IPS-18a (cell line): Measurements from ENCODE around the gene BRI3.

Source experiments
- H3K27ac ChIP-seq: one replicate; pipeline ENCODE4 v1.5.1; 2013; ENCODE audit warnings: low read length
- H3K27me3 ChIP-seq: one replicate; pipeline ENCODE4 v1.6.1; 2013; ENCODE audit warnings: mild to moderate bottlenecking, low read length; ENCODE audit not compliant: control insufficient read depth, insufficient read depth
- H3K36me3 ChIP-seq: one replicate; pipeline ENCODE4 v1.6.1; 2013; ENCODE audit warnings: low read depth, low read length; ENCODE audit not compliant: control insufficient read depth
- H3K4me1 ChIP-seq: one replicate; pipeline ENCODE4 v1.6.1; 2013; ENCODE audit warnings: low read depth, low read length; ENCODE audit not compliant: control insufficient read depth
- H3K4me3 ChIP-seq: one replicate; pipeline ENCODE4 v1.5.1; 2013; ENCODE audit warnings: low read length
- H3K9ac ChIP-seq: one replicate; pipeline ENCODE4 v1.6.1; 2013; ENCODE audit warnings: mild to moderate bottlenecking, low read length, moderate library complexity
- H3K9me3 ChIP-seq: one replicate; pipeline ENCODE4 v1.6.1; 2013; ENCODE audit warnings: low read depth, low read length; ENCODE audit not compliant: control insufficient read depth

BRI3 gene

GRCh38 chr7:98282703-98283102 lies 1.2 kb downstream of the BRI3 start:
- Histone ChIP-seq H3K4me1 (peaks cover 13% of the 10 kb centered on the region), H3K4me3 (peak overlapping the region; percentile 69), H3K36me3 (no peaks in the 10 kb centered on the region), H3K27ac (no peak overlapping the region), H3K9me3 (no peaks in the 10 kb centered on the region), H3K27me3 (peaks cover 8% of the 10 kb centered on the region), H3K9ac (peak overlapping the region; percentile 71)

GRCh38 chr7:98283127-98283886 lies 1.8 kb downstream of the BRI3 start:
- Histone ChIP-seq H3K36me3 (no peaks in the 10 kb centered on the region), H3K9ac (no peak overlapping the region), H3K4me1 (peaks cover 13% of the 10 kb centered on the region), H3K9me3 (no peaks in the 10 kb centered on the region), H3K27ac (no peak overlapping the region), H3K27me3 (peaks cover 8% of the 10 kb centered on the region), H3K4me3 (peak overlapping the region; percentile 69)

DNA sequence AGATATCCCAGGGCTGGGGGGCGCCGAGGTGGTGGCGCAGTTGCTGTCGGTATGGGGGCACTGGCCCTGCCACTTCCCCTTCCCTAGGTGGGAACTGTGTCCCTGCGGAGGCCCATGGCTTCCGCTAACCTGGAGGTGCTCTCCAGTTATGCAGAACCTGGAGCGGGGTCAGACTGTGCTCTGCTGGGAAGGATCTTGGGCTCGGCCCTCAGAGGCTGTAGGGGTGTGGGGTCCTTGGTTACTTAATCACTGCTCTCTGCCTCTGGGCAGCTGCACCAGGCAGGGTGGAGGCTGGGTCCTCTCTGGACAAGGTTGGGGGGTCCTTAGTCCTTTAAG lies 2.4 kb downstream of the BRI3 start:
- H3K4me3 ChIP-seq: no peak overlapping the region
- H3K4me1 ChIP-seq: peaks cover 13% of the 10 kb centered on the region

GRCh38 chr7:98284335-98285036 lies 3.0 kb downstream of the BRI3 start:
- no peak overlapping the region for H3K4me3 ChIP-seq

More for the DNA sequence above, 2.4 kb downstream of the BRI3 start:
- Histone ChIP-seq H3K27ac (no peak overlapping the region), H3K9ac (no peak overlapping the region), H3K27me3 (peaks cover 8% of the 10 kb centered on the region), H3K9me3 (no peaks in the 10 kb centered on the region), H3K36me3 (no peaks in the 10 kb centered on the region)

GRCh38 chr7:98285157-98286092 lies 3.9 kb downstream of the BRI3 start:
- H3K9ac ChIP-seq: no peak overlapping the region
- H3K9me3 ChIP-seq: no peaks in the 10 kb centered on the region
- H3K4me3 ChIP-seq: no peak overlapping the region
- no peak overlapping the region for H3K27ac ChIP-seq
- no peaks in the 10 kb centered on the region for H3K36me3 ChIP-seq
- H3K27me3 ChIP-seq: peaks cover 8% of the 10 kb centered on the region
- H3K4me1 ChIP-seq: peaks cover 13% of the 10 kb centered on the region

More at GRCh38 chr7:98284335-98285036, 3.0 kb downstream of the BRI3 start:
- Histone ChIP-seq H3K27ac (no peak overlapping the region), H3K27me3 (peaks cover 8% of the 10 kb centered on the region), H3K9ac (no peak overlapping the region), H3K36me3 (no peaks in the 10 kb centered on the region), H3K9me3 (no peaks in the 10 kb centered on the region), H3K4me1 (peaks cover 13% of the 10 kb centered on the region)

GRCh38 chr7:98286093-98286539 lies 4.6 kb downstream of the BRI3 start:
- no peaks in the 10 kb centered on the region for H3K36me3 ChIP-seq
- no peak overlapping the region for H3K27ac ChIP-seq
- no peaks in the 10 kb centered on the region for H3K9me3 ChIP-seq
- H3K4me3 ChIP-seq: no peak overlapping the region
- H3K9ac ChIP-seq: no peak overlapping the region
- peaks cover 8% of the 10 kb centered on the region for H3K27me3 ChIP-seq
- peaks cover 16% of the 10 kb centered on the region for H3K4me1 ChIP-seq

GRCh38 chr7:98286701-98287485 lies 5.4 kb downstream of the BRI3 start:
- H3K36me3 ChIP-seq: peaks cover 1% of the 10 kb centered on the region
- H3K27me3 ChIP-seq: peaks cover 8% of the 10 kb centered on the region
- H3K27ac ChIP-seq: no peak overlapping the region
- peaks cover 16% of the 10 kb centered on the region for H3K4me1 ChIP-seq
- no peak overlapping the region for H3K9ac ChIP-seq
- H3K4me3 ChIP-seq: no peak overlapping the region
- no peaks in the 10 kb centered on the region for H3K9me3 ChIP-seq

DNA sequence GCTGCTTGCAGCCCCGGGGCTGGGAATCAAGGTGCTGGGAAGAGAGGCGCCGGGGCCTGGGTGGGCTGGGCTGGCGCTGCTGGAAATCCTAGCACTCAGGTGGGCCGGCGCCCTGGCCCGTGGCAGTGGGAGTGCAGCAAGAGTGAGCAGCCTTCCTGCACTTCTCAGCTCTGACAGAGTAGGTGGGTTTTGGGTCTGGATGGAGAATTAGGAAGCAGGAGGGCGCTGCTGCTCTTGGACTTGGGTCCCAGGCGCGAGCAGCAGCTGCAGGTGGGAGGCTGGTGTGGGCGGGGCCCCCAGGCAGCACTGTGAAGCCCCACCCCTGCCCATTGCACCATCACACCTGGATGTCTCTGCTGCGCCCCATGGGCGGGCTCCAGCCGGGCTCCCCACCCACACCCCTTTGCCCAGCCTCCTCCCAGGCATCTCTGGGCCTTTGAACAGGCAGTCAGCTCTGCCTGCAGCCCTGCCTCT lies 6.0 kb downstream of the BRI3 start:
- Histone ChIP-seq H3K27me3 (peaks cover 3% of the 10 kb centered on the region), H3K27ac (no peak overlapping the region), H3K4me3 (no peak overlapping the region), H3K9ac (no peak overlapping the region), H3K9me3 (no peaks in the 10 kb centered on the region), H3K36me3 (peaks cover 7% of the 10 kb centered on the region), H3K4me1 (peaks cover 16% of the 10 kb centered on the region)

DNA sequence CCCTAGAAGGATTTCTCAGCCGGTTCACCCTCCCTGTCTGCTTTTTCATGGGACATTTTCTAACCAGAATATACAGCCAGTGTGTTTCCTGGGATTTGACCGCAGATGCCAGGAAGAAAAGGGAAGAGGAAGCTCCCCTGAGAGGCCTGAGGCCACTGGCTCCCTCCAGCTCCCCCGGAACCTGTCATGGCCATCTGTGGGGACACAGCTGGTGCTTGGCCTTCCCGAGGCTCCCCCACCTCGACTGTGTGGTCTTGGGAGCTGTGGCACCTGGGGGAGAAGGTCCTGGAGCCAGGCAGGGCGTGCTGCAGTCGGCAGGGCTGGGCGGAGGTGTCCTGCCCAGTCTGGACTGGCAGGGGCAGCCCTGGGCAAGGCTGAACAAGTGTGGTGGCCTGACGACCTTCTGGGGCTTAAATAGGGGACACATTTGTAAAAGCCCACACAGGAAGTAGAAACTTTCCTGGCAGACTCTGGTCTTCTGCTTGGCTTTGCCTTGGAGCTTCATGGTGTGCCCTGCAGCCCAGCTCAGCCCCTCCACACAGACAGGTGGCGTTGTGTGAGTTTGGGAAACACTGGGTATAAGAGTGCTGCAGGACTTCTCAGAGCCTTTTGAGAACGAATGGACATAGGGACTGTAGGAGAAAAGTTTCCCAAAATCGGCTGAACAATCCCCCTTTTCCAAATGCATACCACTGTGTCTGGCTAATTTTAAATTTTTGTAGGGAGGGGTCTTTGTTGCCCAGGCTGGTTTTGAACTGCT lies 6.8 kb downstream of the BRI3 start:
- H3K36me3 ChIP-seq: peaks cover 13% of the 10 kb centered on the region
- H3K27me3 ChIP-seq: no peaks in the 10 kb centered on the region
- H3K27ac ChIP-seq: no peak overlapping the region
- H3K4me3 ChIP-seq: no peak overlapping the region
- no peak overlapping the region for H3K9ac ChIP-seq
- peaks cover 13% of the 10 kb centered on the region for H3K4me1 ChIP-seq
- no peaks in the 10 kb centered on the region for H3K9me3 ChIP-seq

DNA sequence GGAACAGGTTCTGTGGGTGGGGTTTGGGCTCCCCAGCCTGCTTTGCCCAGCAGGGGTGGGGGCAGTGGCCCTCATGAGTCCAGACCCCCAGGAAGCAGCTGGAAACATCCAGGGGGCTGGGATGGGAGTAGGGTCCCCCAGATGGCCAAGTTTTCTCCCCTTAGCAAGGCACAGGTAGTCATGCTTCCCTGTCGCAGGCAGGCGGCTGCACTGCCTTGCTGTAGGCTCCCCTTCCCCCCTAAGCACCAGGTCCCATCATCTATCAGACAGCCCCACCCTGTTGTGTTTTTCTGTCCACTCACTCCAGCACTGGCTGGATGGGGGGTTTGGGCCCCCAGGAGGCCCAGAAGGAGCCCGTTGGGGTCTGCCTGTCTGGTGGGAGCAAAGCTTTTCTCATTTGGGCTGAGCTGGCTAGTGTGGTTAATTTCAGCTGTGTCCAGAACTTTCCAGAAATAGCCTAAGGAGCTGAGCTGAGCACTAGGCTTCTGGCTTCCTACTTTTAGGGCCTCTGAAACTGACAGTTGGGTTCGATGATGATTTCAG lies 7.9 kb downstream of the BRI3 start:
- H3K36me3 ChIP-seq: peaks cover 23% of the 10 kb centered on the region

More for the DNA sequence above, 7.9 kb downstream of the BRI3 start:
- H3K9me3 ChIP-seq: no peaks in the 10 kb centered on the region
- H3K27ac ChIP-seq: no peak overlapping the region
- peaks cover 14% of the 10 kb centered on the region for H3K4me1 ChIP-seq
- no peaks in the 10 kb centered on the region for H3K27me3 ChIP-seq
- no peak overlapping the region for H3K4me3 ChIP-seq
- no peak overlapping the region for H3K9ac ChIP-seq
